Ovary (tissue), 9 donors: ENCODE measurements around the gene VSIG10. TPM values are rescaled to one million over a fixed set of nuclear protein-coding genes. Genes with fewer than 3 reads are reported as not detected.
A peak's percentile ranks its signal among the peaks of the same experiment; 100 is the strongest.

Experiments used
- DNase-seq, 5 donors: peaks; one replicate each; pipeline ENCODE4 v3.0.0-alpha.2; 2019 to 2020
- H3K27ac ChIP-seq, 2 donors: fragments of 200-600 bp; one replicate each; pipeline versions ENCODE4 v1.5.1 to v1.8.0; 2019 to 2022
- H3K27me3 ChIP-seq: fragments of 200-600 bp; one replicate; pipeline ENCODE4 v1.8.0; 2022
- H3K36me3 ChIP-seq: fragments of 200-600 bp; sonication (generic); one replicate; pipeline ENCODE4 v1.5.1; 2019
- H3K4me1 ChIP-seq: one replicate; pipeline ENCODE4 v1.8.1; 2013; ENCODE audit warnings: mild to moderate bottlenecking, moderate library complexity; ENCODE audit not compliant: insufficient read depth
- H3K4me3 ChIP-seq: fragments of 200-600 bp; sonication (generic); one replicate; pipeline ENCODE4 v1.5.1; 2017
- H3K9me3 ChIP-seq, 2 donors: fragments of 200-600 bp in 1 of 2; sonication (generic) in 1 of 2; one replicate each; pipeline versions ENCODE4 v1.5.1 to v1.8.1; 2013 to 2019; ENCODE audit warnings: mild to moderate bottlenecking in 1 of 2, moderate library complexity in 1 of 2
- CTCF ChIP-seq, 3 donors: fragments of 450-650 bp in 2 of 3; fragments of 200-600 bp in 1 of 3; IDR thresholded peaks; one replicate each; pipeline versions ENCODE4 v1.5.1 to v1.8.0; 2016 to 2022; ENCODE audit warnings: antibody characterized with exemption in 3 of 3, mild to moderate bottlenecking in 1 of 3
- EP300 ChIP-seq: sonication (generic); formaldehyde crosslinking; IDR thresholded peaks from one replicate; pipeline ENCODE4 v1.6.1; 2017; ENCODE audit warnings: antibody characterized with exemption
- POLR2A ChIP-seq: fragments of 450-650 bp; IDR thresholded peaks from one replicate; pipeline ENCODE4 v1.6.1; 2017; ENCODE audit warnings: antibody characterized with exemption, mild to moderate bottlenecking, moderate library complexity
- WGBS, 3 donors: extraction: QIAGEN DNeasy Blood & Tissue Kit in 1 of 3; methylation state at CpG; one replicate each; pipeline versions ENCODE4 v1.1.5 to v1.1.7; 2013 to 2017; 5-methylcytosine and 5-hydroxymethylcytosine counted together
- intact Hi-C, 4 donors: fragments of 100-400 bp; cut with DNase I; formaldehyde crosslinking; loops; one replicate each; pipeline versions ENCODE4 v1.11.0 to v1.15.1; 2022 to 2023
- polyA plus RNA-seq, 2 donors: library from polyadenylated mRNA; stranded (reverse); fragments of 200-250 nt in 1 of 2; fragments of 350-450 nt in 1 of 2; fragmentation: Illumina TruSeq in 1 of 2; extraction: RNeasy Lipid Tissue Mini Kit (QIAGEN cat#74804) in 1 of 2; gene quantifications; one replicate each; pipeline ENCODE4 v1.2.3, GENCODE V29; 2013 to 2014
- total RNA-seq, 7 donors: library from RNA; depleted of rRNA in 2 of 7; stranded (reverse); fragments of >200 nt in 2 of 7; fragmentation: NEBNext Ultra II Directional in 3 of 7; extraction: Animal tissue kit (Norgen Biotek cat#: 25700) in 3 of 7; gene quantifications; one replicate each; pipeline versions ENCODE4 v1.1.0 to v1.2.4, GENCODE V29; 2016 to 2023
- donor health status: DM: no; HTN: no; CAD: no; lungs with moderate emphysema.
- donor health status: DM: no; HTN: no; CAD: no.
- donor health status: Bipolar disorder and iron deficiency.
- donor health status: DM: yes; HTN: yes; CAD: no.
- donor health status: DM: no; HTN: no; CAD: no.
- donor health status: DM: yes; HTN: yes; CAD: no.

The VSIG10 gene
- total and polyA plus RNA-seq, 9 donors, result 22.2 to 33.6 (median 27.8) TPM

- no peaks in the 10 kb centered on the region for H3K4me1 ChIP-seq
- WGBS, 3 donors, result 84 to 88% (median 85%) methylated on average over 7 of the region's 7 CpGs
- H3K27ac ChIP-seq, result no peak overlapping the region
- no peaks in the 10 kb centered on the region for H3K9me3 ChIP-seq
- no peak overlapping the region for H3K4me3 ChIP-seq
- TF ChIP-seq CTCF (IDR thresholded peaks at IDR 0.05) (no peak), EP300 (no peak), POLR2A (no peak)
- no peaks in the 10 kb centered on the region for H3K36me3 ChIP-seq
- DNase-seq, result no peak
- no peaks in the 10 kb centered on the region for H3K27me3 ChIP-seq
- intact Hi-C loops, result no loop called here
Observed at GRCh38 chr12:118145113-118145797, 41.4 kb upstream of the VSIG10 start.

- WGBS, 3 donors, result 89 to 93% (median 92%) methylated on average over 13 of the region's 13 CpGs
- no peaks in the 10 kb centered on the region for H3K27me3 ChIP-seq
- no peaks in the 10 kb centered on the region for H3K9me3 ChIP-seq
- H3K4me1 ChIP-seq, result no peaks in the 10 kb centered on the region
- intact Hi-C loops, result no loop called here
- no peak overlapping the region for H3K4me3 ChIP-seq
- DNase-seq, result no peak
- TF ChIP-seq POLR2A (no peak), CTCF (IDR thresholded peaks at IDR 0.05) (no peak), EP300 (no peak)
- H3K27ac ChIP-seq, result no peak overlapping the region
- H3K36me3 ChIP-seq, result no peaks in the 10 kb centered on the region
Observed at GRCh38 chr12:118144499-118144898, 40.7 kb upstream of the VSIG10 start.

- H3K27me3 ChIP-seq, result no peaks in the 10 kb centered on the region
- intact Hi-C loops, result no loop called here
- no peak overlapping the region for H3K4me3 ChIP-seq
- TF ChIP-seq EP300 (no peak), POLR2A (no peak), CTCF (IDR thresholded peaks at IDR 0.05) (no peak)
- no peaks in the 10 kb centered on the region for H3K9me3 ChIP-seq
- no peaks in the 10 kb centered on the region for H3K36me3 ChIP-seq
- H3K27ac ChIP-seq, result no peak overlapping the region
- 96 to 98% (median 97%) methylated on average over 8 of the region's 8 CpGs for WGBS, 3 donors
- peaks cover 5% of the 10 kb centered on the region for H3K4me1 ChIP-seq
- DNase-seq, result no peak
Observed at GRCh38 chr12:118140825-118141224, 37.0 kb upstream of the VSIG10 start.

- Histone ChIP-seq H3K9me3 (no peaks in the 10 kb centered on the region), H3K27me3 (no peaks in the 10 kb centered on the region), H3K27ac (peak overlapping the region; percentile 83 to 92), H3K36me3 (no peaks in the 10 kb centered on the region), H3K4me3 (peak overlapping the region; percentile 78), H3K4me1 (peaks cover 12% of the 10 kb centered on the region)
- TF ChIP-seq POLR2A (no peak), EP300 (no peak), CTCF (IDR thresholded peaks at IDR 0.05) (no peak)
- intact Hi-C loops, result loop anchor here in 1 of 4 donors (10.0 kb wide), 1 partner anchor 72 kb away; the partner anchor contains the start of gene WSB2
- no peak for DNase-seq
- WGBS, 3 donors, result 57 to 66% (median 60%) methylated on average over 10 of the region's 10 CpGs
Observed at GRCh38 chr12:118137148-118137678, 33.4 kb upstream of the VSIG10 start.
